LNCaP clone FGC (cell line): ENCODE measurements around the gene NDUFA12.

ENCODE experiments used
- DNase-seq: peaks from one replicate; pipeline ENCODE4 v3.0.0-alpha.2; 2011; ENCODE audit warnings: low read depth
- H3K4me3 ChIP-seq: 2 replicates; pipeline ENCODE4 v1.5.1; 2011; ENCODE audit warnings: mild to moderate bottlenecking, low read depth, low read length, control low read depth
- CTCF ChIP-seq: IDR thresholded peaks from 2 replicates; pipeline ENCODE4 v1.5.1; 2012; ENCODE audit warnings: mild to moderate bottlenecking; ENCODE audit not compliant: control insufficient read depth, insufficient read depth; ENCODE audit errors: extremely low read depth

The NDUFA12 gene

GRCh38 chr12:94948232-94948810 is 55.2 kb downstream of the NDUFA12 start:
- no peak for DNase-seq

GRCh38 chr12:94942663-94943062 is 60.8 kb downstream of the NDUFA12 start:
- DNase-seq = no peak
- no peak for TF ChIP-seq CTCF
- H3K4me3 ChIP-seq = no peak overlapping the region

More at GRCh38 chr12:94948232-94948810, 55.2 kb downstream of the NDUFA12 start:
- TF ChIP-seq CTCF = no peak
- no peak overlapping the region for H3K4me3 ChIP-seq

GRCh38 chr12:94941440-94941862 is 62.0 kb downstream of the NDUFA12 start:
- no peak for TF ChIP-seq CTCF
- no peak overlapping the region for H3K4me3 ChIP-seq
- DNase-seq = no peak

- no peak overlapping the region for H3K4me3 ChIP-seq
- TF ChIP-seq CTCF = no peak
- DNase-seq = no peak
These were observed 62.7 kb downstream of the NDUFA12 start for GRCh38 chr12:94940771-94941170.

- DNase-seq = no peak
- TF ChIP-seq CTCF = no peak
- no peak overlapping the region for H3K4me3 ChIP-seq
These were observed 64.9 kb downstream of the NDUFA12 start for GRCh38 chr12:94938583-94938982.

- DNase-seq = no peak
- TF ChIP-seq CTCF = no peak
- no peak overlapping the region for H3K4me3 ChIP-seq
These were observed 72.7 kb downstream of the NDUFA12 start for GRCh38 chr12:94930772-94931171.

- no peak for TF ChIP-seq CTCF
These were observed 73.3 kb downstream of the NDUFA12 start for GRCh38 chr12:94930216-94930654.

More at GRCh38 chr12:94930216-94930654, 73.3 kb downstream of the NDUFA12 start:
- no peak overlapping the region for H3K4me3 ChIP-seq
- no peak for DNase-seq
